ENCODE measurements around the gene TMEM150B. TPM values are rescaled to one million over a fixed set of nuclear protein-coding genes. Genes with fewer than 3 reads are reported as not detected.
A peak's percentile ranks its signal among the peaks of the same experiment; 100 is the strongest.

TMEM150B gene
- total and polyA plus RNA-seq, 2 of the 4 experiments (the other 2 are of a cell fraction): not detected

DNA sequence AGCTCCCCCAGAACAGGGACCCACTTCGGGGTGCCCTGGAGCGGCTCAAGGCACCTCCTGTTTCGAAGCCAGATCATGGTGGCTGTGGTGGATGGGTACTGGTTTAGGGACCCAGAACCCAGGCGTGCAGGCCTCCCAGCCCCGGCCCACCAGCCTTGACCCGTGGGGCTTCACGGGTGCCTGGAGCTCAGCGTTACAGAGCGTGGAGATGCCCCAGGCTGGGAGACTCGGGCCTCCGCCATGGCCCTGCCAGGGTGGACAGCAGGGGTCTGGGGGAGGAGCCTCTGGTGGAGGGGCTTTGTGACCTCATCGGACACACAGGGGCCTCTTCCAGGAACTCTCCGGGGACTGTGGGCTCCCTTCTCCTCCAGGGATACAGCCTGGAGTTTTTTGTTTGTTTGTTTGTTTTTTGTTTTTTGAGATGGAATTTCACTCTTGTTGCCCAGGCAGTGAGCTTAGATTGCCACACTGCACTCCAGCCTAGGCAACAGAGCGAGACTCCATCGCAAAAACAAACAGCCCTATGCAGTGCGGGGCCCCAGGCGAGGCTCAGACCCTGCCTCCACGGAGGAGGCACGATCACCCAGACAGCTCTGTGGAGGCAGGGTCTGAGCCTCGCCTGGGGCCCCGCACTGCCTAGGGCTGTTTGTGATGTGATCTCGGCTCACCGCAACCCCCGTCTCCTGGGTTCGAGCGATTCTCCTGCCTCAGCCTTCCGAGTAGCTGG, 38.0 kb upstream of the TMEM150B start, which contains the start of gene GARIN5B:
GARIN5B (minus strand) TSS at position 271 of the 727 bp plus-strand sequence; CDS start at position 77, 194 bp downstream.
- no peak within 1 kb of the TSS for H2AFZ ChIP-seq (replicated peaks; ENCODE audit: low read length, poor library complexity)
- no peak within 1 kb of the TSS; the same call in none of the 2 replicates for H2AK5ac ChIP-seq (ENCODE audit: low read depth, low read length)
- H2AK9ac ChIP-seq (replicated peaks; ENCODE audit: low read depth, low read length, poor library complexity): no peak within 1 kb of the TSS
- DNase-seq: no peak
- ChIA-PET CTCF (no interaction called here), POLR2A (ENCODE audit: unreplicated experiment) (interaction anchor here (0.6 kb wide), 1 partner anchor 19 kb away, joined by 3 read pairs; no protein-coding TSS in a partner anchor)
- H3K27ac ChIP-seq (ENCODE audit: insufficient read depth, low read length): no peak within 1 kb of the TSS
- intact Hi-C loops (cut with micrococcal nuclease) (no loop called here), dilution Hi-C loops (cut with HindIII; ENCODE audit: low sequenced_read_pairs, unreplicated experiment) (no loop called here), in situ Hi-C loops (cut with MboI; ENCODE audit: low sequenced_read_pairs) (no loop called here)
- H3K4me2 ChIP-seq (ENCODE audit: low read depth, low read length): no peak within 1 kb of the TSS
- peak; percentile 12 for ATAC-seq (ENCODE audit: low read depth)
- no peak within 1 kb of the TSS for H4K91ac ChIP-seq (ENCODE audit: insufficient read depth, low read depth, low read length)
- H2BK120ac ChIP-seq (ENCODE audit: low read depth, low read length): no peak within 1 kb of the TSS
- H3K9me3 ChIP-seq (ENCODE audit: control insufficient read depth, insufficient read depth, low read length): no peaks in the 10 kb centered on the region
- TF ChIP-seq SMC3 (IDR thresholded peaks at IDR 0.05; ENCODE audit: low read depth, low read length): peak; percentile 2; the same call in 1 of the 2 replicates
- TF ChIP-seq POLR2A (IDR thresholded peaks at IDR 0.05; ENCODE audit: low read depth, low read length): peak; percentile 3
- TF ChIP-seq, protein P1, sequence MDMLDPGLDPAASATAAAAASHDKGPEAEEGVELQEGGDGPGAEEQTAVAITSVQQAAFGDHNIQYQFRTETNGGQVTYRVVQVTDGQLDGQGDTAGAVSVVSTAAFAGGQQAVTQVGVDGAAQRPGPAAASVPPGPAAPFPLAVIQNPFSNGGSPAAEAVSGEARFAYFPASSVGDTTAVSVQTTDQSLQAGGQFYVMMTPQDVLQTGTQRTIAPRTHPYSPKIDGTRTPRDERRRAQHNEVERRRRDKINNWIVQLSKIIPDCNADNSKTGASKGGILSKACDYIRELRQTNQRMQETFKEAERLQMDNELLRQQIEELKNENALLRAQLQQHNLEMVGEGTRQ (IDR thresholded peaks at IDR 0.05; ENCODE audit: low read depth, low read length): no peak
- TF ChIP-seq CHD1 (IDR thresholded peaks at IDR 0.05; ENCODE audit: low read depth, low read length): 0 out of 2 replicates have a peak, but pooled peaks have one; percentile 7
- no peak within 1 kb of the TSS for H3K56ac ChIP-seq (ENCODE audit: extremely low read depth, insufficient read depth, low read length)
- 60% methylated on average over 6 of the region's 27 CpGs; no CpG with 5 or more reads in 1 of the 2 experiments for WGBS, 2 experiments (ENCODE audit: extremely low coverage in 2 of 2, insufficient read length in 1 of 2)
- H2BK20ac ChIP-seq (ENCODE audit: low read depth, low read length): no peak within 1 kb of the TSS
- H4K5ac ChIP-seq (ENCODE audit: low read depth, low read length): no peak within 1 kb of the TSS
- H4K8ac ChIP-seq (ENCODE audit: low read depth in 2 of 2, low read length in 2 of 2): no peak within 1 kb of the TSS
- no peak within 1 kb of the TSS for H2BK15ac ChIP-seq (ENCODE audit: low read depth, low read length)
- no TSS peak for BruUV-seq (replicated peaks)
- H4K20me1 ChIP-seq (ENCODE audit: insufficient read depth, low read length): peaks cover 43% of the 10 kb centered on the region
- peaks cover 0 to 19% of the 10 kb centered on the region in 2 experiments; a peak in 2 of 4 replicates for H3K79me1 ChIP-seq (ENCODE audit: low read depth in 1 of 2, low read length in 2 of 2)
- no peak within 1 kb of the TSS for H3K14ac ChIP-seq (replicated peaks; ENCODE audit: low read depth, low read length)
- peaks cover 2% of the 10 kb centered on the region for H3K4me1 ChIP-seq (ENCODE audit: control insufficient read depth, insufficient read depth, low read length)
- H3K9me1 ChIP-seq (ENCODE audit: insufficient read depth, low read length): peaks cover 3% of the 10 kb centered on the region; the same call in 1 of the 2 replicates
- no peak within 1 kb of the TSS for H3K18ac ChIP-seq (ENCODE audit: low read depth, low read length)
- H3K9ac ChIP-seq (ENCODE audit: low read depth, low read length): no peak within 1 kb of the TSS
- H3K4ac ChIP-seq (ENCODE audit: low read depth, low read length): no peak within 1 kb of the TSS
- no peak within 1 kb of the TSS for H3K23ac ChIP-seq (ENCODE audit: low read depth, low read length)
- no peaks in the 10 kb centered on the region for H3K27me3 ChIP-seq (ENCODE audit: control insufficient read depth, insufficient read depth, low read length)
- H3K36me3 ChIP-seq (ENCODE audit: control insufficient read depth, insufficient read depth, low read length): peaks cover 20% of the 10 kb centered on the region
- H2BK5ac ChIP-seq (ENCODE audit: low read depth, low read length, poor library complexity, severe bottlenecking): no peak within 1 kb of the TSS
- H3K4me3 ChIP-seq (ENCODE audit: insufficient read depth, low read depth, low read length): no peak within 1 kb of the TSS

Measured in IMR-90 (cell line).